COLO668 (cell line): ENCODE measurements around the gene SERHL2.
"Not testable (repeated sequence)": the region's sequence is repeated elsewhere in the genome, so short reads cannot be mapped to it uniquely, and the experiment has no call there.

Experiments
- DNase-seq: peaks from one replicate; lab custom pipeline; 2025; ENCODE audit not compliant: unreplicated experiment; lab: John Stamatoyannopoulos, UW

Gene SERHL2

DNA sequence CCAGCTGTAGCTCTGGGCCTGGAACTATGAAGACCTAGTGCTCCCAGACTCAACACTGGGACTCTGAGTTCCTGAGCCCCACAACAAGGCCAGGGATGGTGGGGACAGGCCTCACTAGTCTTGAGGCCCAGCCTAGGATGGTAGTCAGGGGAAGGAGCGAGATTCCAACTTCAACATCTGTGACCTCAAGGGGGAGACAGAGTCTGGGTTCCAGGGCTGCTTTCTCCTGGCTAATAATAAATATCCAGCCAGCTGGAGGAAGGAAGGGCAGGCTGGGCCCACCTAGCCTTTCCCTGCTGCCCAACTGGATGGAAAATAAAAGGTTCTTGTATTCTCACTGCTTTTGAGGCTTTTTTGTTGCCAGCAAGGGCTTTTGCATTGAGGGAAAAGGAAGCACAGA is 20.3 kb downstream of the SERHL2 start:
- DNase-seq = not testable (repeated sequence)

DNA sequence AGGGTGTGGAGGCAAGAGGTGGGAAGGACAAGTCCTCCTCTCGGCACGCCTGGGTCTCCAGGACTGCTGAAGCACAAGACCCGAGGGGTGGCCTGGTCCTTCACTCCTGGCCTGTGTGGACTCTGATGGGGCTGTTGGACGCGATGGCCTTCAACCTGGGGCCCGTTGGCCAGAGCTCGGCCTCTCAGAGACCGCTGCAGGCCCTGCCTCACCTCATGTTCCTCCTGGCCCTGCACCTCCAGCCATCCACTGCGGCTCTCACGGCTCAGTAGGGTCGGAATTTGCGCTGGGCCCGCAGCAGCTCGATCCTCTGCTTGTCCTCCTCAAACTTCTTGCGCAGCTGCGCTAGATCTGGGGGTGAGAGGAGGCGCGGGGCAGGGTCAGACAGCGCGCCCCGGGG is 20.7 kb downstream of the SERHL2 start:
- DNase-seq = not testable (repeated sequence)

DNA sequence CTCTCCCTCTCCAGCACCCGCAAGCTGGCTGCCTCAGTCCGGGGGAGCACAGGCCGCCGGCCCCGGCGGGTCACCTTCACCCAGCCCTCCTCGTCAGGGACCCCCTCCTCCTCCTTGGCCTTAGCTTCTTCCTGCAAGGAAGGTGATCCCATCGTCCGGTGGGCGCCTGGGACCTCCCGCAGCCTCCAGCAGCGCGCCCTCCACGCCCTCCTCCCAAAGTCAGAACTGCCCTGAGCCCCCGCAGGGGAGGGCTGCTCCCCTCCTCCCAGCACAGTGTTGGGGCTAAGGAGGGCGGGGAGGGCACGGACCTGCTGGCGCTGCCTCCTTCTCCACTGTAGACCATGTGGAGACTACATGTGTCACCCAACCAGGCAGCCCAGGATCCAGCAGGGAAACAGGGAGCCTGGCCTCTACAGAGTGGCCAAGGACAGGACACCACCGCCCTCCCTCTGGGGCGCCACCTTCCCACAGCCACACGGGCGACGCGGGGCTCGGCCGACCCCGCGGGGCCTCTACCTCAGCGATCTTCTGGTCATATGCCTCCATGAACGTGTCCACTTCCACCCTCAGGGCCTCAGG is 22.3 kb downstream of the SERHL2 start:
- DNase-seq = not testable (repeated sequence)

DNA sequence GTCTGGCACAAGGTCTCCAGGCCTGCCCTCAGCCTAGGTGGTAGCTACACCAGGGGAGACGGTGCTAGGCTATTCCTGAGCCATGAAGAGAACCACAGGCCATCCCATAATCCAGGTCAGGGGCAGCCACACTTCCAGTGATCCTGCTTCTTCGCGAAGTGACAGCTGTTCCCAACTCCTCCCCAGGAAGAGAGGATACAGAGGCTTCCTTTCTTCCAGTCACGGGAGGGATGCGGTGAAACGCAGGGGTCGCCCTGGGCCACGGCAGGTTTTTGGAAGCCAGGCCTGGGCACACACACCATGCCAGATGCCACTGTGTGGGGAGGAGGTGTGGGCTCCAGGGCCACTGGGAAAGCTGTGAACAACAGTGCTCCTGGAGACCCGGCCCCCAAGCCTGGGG is 23.4 kb downstream of the SERHL2 start:
- not testable (repeated sequence) for DNase-seq

DNA sequence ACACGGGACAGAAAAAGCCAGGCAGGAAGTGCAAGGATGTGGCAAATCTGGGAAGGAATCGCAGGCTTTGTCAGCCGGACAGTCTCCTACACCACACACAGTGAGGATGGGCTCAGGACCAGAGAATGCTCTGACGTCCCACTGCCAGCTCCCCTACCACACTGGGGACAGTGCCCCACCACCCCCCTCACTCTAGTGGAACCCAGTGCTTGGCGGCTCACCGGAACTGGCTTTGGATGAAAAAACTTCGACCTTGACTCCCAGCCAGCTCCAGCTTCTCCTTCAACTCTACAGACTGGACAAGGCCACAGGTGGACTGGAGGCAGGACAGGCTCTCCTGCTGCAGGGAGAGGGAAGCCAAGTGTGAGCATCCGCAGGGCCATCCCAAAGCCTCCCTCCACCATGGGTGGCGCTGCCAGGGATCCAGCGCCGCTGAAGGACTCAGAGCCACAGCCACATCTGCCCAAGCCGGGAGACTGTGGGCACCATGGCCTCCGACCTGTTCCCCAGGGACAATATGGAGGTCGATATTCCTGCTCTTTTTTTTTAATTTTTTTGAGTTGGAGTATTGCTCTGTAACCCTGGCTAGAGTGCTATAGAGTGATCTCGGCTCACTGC is 24.0 kb downstream of the SERHL2 start:
- no peak for DNase-seq

DNA sequence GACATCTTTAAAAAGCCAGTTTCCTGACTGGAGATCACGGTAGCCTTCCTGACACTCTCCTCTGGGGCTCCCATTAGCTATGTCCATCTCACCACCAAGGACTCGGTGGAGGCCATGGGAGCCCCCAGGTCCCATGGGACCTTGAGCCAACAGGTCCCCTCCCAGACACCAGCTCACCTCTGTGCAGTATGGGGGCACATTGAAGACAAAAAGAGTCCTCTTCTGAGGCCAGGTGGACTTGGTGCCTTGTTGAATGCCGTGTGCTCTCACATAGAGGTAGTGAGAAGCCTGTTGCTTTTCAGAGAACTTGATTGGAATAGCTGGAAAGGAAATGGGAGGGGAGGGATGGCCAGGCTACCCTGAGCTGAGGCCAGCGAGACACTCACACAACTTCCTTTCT is 26.3 kb downstream of the SERHL2 start:
- DNase-seq = not testable (repeated sequence)

DNA sequence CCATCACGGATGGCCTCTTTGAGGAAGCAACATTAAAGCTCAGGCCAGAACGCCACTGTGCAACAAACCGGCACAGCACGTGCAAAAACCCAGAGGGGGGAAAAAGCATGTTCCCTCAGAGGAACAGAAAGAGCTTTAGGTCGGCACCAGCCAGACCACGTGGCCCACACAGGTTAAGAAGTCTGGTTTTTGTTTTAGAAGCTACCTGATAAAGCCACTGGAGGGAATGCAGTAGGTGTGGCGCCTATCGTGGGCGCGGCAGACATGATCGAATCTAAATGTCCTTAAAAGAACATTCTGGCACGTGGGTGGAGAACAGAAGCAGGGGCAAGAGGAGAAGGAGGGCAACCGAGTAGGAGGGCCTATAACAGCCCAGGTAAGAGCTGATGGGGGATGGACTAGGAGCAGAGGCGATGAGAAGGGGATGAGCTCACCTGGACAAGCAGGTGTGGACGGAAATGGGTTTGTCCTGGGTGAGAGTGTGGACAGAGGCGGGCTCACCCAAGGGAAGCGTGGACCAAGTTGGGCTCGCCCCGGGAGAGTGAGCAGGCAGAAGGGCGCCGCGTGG is 27.5 kb downstream of the SERHL2 start:
- DNase-seq = peak; percentile 20

DNA sequence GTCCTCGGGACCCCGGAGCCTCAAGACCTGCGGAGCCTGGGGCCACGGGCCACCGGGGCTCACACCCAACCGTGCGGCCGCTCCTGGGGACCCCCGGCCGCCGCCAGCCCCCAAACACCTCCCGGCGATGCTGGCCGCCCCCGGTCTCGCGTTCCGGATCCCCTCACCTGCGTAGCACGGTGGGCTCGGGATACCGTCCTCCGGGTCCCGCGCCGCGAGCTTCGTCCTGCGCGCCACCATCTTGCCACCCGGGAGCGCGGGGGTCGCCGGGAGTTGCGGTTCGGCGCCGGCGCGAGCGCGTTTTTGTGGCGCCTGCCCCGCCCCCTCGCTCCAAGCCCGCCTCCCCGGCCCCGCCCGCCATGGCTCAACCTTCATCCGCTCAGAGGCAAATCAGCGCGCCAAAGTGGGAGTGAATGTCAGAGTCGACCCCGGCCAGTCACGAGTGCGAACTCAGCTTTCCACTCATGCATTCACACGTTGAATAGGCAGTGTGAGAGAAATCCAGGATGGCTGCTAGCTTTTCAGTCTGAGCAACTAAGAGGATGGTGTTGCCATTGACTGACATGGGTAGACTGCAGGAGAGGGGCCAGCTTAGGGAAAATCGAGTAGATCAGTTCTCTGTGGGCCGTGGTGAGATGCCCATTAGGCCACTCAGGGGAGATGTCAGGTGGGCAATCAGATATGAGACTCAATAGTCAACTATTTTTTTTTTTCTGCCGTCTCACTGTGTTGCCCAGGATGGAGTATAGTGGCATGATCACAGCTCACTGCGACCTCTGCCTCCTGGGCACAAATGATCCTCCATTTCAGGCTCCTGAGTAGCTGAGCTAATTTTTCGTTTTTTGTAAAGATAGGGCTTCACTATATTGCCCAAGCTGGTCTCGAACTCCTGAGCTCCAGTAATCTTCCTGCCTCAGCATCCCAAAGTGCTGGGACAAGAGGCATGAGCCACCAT is 28.3 kb downstream of the SERHL2 start:
- peak; percentile 90 for DNase-seq

DNA sequence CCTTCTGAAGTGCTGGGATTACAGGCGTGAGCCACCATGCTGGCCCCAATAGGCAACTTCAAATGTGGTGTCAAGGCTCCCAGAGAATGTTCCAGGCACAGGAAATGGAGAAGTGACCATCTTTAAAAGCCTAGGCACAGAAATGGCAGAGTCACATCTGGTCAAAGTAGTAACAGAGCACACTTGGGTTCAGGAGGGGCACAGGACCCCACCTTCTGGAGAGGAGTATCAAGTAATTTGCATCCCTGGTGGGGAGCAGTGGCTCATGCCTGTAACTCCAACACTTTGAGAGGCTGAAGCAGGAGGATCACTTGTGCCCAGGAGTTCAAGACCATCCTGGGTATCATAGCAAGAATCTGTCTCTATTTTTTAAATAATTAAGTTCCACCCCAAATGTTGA is 29.2 kb downstream of the SERHL2 start:
- no peak for DNase-seq

DNA sequence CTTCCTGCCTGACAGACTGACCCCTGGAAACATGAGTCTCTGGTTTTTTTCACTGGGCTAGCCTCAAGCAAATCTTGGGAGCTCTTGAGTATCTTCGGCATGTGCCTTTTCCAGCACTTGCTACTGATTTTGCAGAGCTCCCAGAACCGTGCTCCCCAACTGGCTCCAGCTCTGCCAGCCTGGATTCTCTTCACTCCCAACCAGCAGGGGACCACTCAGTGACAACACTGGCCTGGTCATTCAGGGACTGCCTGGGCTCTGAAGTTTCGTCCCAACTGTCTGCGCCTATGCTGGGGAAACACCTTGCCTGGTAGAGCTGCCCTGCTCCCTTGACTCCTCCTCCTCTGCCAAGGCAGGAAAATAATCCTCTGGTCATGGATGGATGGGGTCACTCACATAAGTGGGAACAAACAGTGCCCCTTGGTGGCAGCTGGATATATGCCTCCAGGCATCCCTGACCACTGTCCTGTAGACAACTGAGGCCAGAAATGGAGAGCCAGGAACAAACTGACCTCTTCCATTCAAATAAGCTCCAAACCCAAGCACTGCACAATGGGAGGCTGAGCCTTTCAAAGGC is 30.7 kb downstream of the SERHL2 start:
- DNase-seq = no peak

DNA sequence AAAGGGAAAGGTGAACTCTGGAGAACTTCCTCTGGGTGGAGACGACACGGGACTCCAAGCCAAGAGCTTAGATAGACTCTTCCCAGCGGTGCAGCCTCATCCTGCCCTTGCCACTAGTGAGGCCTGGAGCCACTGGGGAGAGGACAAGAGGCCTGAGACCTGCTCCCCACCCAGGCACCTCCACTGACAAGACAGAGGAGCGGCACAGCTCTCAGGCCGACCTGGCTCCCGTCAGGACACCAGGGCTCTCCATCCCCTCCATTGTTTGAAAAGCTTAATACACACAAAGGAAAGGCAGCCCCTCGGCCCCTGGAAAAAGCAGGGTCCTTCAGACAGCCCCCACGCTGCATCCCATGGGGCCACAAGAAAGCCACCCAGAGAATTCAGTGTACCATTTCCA is 31.3 kb downstream of the SERHL2 start:
- DNase-seq = no peak

DNA sequence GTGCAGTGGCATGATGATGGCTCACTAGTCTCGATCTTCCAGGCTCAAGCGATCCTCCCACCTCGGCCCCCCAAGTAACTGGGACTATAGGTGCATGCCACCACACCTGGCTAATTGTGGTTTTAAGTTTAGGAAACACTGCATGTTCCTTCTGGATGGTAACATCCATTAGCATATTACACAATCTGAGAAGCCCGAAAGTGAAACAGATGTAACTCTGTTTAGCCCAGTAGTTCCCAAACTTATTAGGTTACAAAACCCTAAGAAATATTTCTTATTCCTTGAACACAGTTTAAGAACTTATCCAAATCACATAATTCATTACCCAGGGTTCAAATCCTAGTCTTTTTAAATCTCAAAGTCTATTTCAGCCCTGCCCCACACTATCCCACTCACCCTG is 32.6 kb downstream of the SERHL2 start:
- no peak for DNase-seq

DNA sequence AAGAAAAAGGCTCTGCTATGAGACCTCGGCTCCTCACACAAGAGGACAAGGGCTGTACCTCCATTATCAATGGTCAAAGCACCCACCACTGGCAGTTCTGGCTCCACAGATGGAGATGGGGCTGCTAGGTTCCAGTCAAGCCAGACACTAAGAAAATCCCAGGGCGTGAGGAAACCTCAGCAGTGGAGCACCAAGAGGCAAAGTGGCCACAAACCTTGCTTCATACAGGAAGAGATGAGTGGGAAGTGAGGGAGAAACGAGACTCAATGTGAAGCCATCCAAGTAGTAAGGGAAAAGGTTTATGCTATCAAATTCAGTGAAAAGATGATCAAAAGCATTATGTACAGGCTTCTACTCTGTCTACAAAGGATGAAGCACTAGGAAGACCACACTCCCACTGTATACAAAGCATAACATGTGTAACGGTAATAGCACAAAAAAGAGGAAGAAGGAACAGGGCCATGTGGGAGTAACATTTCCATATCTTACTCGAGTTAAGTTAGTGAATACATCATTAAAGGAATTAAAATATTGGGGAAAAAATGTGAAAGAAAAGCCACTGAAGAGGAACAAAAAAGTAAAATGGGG is 33.9 kb downstream of the SERHL2 start:
- no peak for DNase-seq

DNA sequence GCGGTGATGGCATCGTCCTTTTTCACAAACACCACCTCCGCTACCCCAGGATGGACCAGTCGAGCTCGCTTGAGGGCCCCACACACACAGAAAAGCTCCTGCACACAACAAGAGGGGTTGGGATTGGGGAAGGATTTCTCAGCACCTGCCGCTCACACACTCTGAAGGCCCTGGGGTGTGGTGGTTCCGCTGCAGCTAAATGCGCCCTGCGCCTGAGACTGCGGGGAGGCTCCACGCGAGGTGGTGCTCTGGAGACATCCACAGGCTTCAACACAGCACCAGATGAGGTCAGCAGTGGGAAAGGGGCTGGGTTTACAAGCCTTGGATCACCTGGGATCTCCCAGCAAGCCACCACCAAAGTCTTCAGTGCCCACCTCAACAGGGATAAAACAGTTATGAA is 38.2 kb downstream of the SERHL2 start:
- DNase-seq = no peak

DNA sequence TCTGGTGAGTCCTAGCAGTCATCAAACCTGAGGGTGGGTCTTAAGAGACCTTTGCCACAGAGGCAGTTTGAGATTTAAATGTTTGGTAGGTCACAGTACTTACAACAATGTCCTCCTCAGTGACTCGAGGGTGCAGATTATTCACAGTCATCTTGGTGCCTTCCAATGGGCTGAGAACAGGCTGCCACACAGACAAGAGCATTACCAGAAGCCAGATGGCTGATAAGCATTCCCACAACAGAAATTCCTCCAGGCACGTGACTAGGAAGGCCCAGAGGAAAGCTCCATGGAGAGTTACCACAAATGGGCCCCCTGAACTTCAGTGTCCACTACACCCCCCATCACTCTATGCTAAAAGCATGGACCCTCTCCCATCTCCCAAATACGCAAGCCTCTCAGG is 41.7 kb downstream of the SERHL2 start:
- DNase-seq = no peak

DNA sequence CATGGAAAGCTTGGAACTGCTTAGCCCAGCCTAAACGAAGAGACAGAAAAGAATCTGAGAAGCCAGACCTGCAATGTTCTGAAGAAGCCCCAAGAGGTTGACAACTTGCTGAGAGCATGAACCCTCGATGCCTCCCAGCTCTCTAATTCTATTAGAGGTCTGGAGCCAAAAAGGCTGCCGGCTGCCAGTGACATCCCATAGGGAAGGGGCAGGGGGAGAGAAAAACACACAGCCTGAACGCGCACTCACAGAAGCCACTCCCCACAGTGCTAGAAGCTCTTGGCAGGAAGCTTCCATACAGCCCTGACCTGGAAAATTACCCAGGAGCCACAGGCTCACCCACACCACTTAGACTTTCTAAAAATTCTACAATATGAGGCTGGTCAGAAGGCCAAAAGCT is 42.6 kb downstream of the SERHL2 start:
- no peak for DNase-seq

DNA sequence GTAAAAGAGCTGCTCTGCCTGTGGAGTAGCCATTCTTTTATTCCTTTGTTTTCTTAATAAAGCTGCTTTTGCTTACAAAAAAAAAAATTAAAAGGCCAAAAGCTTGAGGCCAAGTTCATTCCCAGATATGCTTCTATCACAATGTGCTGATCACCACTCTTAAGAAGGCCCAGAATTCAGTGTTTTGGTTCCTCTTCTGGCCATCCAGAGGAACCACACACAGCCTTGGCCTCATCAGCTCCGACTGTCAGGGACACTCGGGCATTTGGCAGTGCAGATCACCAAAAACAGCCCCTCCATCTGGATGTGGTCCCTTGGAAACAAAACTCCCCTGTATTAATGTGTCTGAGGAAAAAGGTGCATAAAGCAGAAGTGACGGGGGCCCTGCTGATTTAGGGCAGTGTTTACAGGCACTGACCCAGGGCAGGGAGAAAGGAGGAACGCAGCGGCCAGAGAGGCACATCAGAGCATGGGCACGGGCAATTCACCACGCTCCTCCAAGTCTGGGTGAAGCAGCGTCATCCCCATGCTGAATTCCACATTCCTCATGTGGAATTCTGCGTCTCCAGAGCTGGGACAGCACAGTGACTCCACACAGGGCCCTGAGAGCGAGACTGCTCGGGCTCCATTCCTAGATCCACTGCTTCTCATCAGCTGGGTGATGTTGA is 43.2 kb downstream of the SERHL2 start:
- DNase-seq = no peak

DNA sequence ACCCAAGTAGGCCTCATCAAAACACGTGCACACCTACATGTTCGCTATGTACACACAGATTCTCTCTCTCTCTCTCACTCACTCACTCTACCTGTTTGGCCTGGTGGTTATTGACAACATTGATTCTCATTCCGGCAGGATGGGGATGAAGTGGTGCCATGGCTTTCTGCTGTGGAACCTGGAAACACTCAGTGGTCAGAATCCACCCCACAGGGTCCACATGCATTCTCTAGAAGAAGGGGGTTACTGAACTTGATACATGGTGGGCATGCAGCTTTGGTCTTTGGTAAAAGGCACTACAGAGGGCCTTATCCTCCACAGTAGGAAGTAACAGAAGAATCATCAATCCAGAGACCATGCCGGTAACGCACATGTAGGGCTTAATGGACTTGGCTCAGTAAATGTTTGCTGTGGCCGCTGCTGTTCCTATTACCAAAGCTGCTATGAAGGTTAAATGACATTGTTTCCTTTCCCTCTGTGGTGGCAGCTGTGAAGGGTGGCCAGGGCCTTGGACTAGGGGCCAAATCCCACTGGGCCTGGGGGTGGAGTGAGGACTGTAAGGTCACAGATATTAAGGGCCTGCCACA is 48.2 kb downstream of the SERHL2 start:
- DNase-seq = no peak

DNA sequence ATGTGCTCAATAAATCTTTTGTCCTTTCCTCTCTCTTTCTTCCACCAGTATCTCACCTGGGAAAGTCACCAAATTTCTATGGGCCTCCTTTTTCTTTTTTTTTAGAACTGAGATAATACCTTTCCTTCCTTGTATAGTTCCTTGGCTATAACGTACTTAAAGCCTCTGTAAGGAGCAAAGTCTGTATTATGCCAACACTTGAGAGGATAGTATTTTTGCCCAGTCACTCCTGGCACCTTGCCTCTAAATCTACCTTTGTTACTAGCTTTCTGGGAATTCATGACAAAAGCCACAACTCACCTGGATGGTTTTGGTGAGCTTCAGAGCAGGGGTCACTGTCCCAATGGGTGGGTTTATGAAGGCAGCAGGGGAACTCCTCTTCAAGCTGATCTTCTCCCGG is 48.7 kb downstream of the SERHL2 start:
- no peak for DNase-seq

DNA sequence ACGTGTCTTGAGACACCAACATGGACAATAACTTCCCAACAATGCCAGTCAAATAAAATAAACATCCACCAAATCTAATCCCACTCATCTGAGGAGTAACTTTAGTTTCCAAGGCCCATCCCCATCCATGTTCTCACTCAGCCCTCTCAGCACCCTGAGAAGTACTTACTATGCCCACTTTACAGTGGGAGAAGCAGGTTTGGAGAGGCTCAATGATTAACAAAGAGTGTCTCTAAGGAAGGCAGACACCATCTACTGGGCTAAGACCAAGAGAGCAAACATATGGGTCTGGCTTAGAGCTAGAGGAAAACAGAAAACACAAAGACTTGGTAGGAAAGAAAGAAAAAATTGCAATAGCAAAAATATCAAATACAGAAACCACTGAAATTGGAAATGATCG is 49.7 kb downstream of the SERHL2 start:
- no peak for DNase-seq
